Thyroid gland (tissue), 4 donors: ENCODE measurements around the gene MAP1LC3B. TPM values are rescaled to one million over a fixed set of nuclear protein-coding genes. Genes with fewer than 3 reads are reported as not detected.

Experiments
- DNase-seq, 2 donors: peaks; one replicate each; pipeline ENCODE4 v3.0.0-alpha.2; 2019
- H3K27ac ChIP-seq, 3 donors: fragments of 200-600 bp; sonication (generic); 1 replicate in 2 of 3; 2 replicates in 1 of 3; pipeline ENCODE4 v1.5.1; 2016 to 2019; ENCODE audit warnings: mild to moderate bottlenecking in 1 of 3, moderate library complexity in 1 of 3
- H3K27me3 ChIP-seq: fragments of 200-600 bp; sonication (generic); one replicate; pipeline ENCODE4 v1.5.1; 2019
- H3K36me3 ChIP-seq, 2 donors: fragments of 200-600 bp; sonication (generic); one replicate each; pipeline ENCODE4 v1.5.1; 2016 to 2019
- H3K4me1 ChIP-seq, 2 donors: fragments of 200-600 bp; sonication (generic); one replicate each; pipeline ENCODE4 v1.5.1; 2017 to 2019
- H3K4me3 ChIP-seq, 3 donors: fragments of 200-600 bp; sonication (generic); replicated peaks in 1 of 3; 1 replicate in 2 of 3; 2 replicates in 1 of 3; pipeline ENCODE4 v1.5.1; 2016; ENCODE audit warnings: mild to moderate bottlenecking in 1 of 3
- H3K9me3 ChIP-seq: fragments of 200-600 bp; sonication (generic); one replicate; pipeline ENCODE4 v1.5.1; 2017
- POLR2A ChIP-seq, 2 donors: fragments of 450-650 bp; IDR thresholded peaks; one replicate each; pipeline ENCODE4 v1.6.1; 2017; ENCODE audit warnings: antibody characterized with exemption in 2 of 2, mild to moderate bottlenecking in 2 of 2, moderate library complexity in 1 of 2
- WGBS, 2 donors: methylation state at CpG; one replicate each; pipeline ENCODE4 v1.1.5; 2017; 5-methylcytosine and 5-hydroxymethylcytosine counted together
- intact Hi-C: fragments of 100-400 bp; cut with DNase I; formaldehyde crosslinking; loops from one replicate; pipeline ENCODE4 v1.15.1; 2023
- total RNA-seq, 4 donors: library from RNA; depleted of rRNA; stranded (reverse); fragments of >200 nt; gene quantifications; one replicate each; pipeline ENCODE4 v1.2.3, GENCODE V29; 2016
- TF ChIP-seq, protein P1 (sequence below), 6 experiments: fragments of 200-600 bp in 3 of 6; fragments of 450-650 bp in 3 of 6; sonication (generic) in 3 of 6; IDR thresholded peaks; one replicate each; pipeline ENCODE4 v1.5.1; 2016 to 2019; ENCODE audit warnings: antibody characterized with exemption in 6 of 6, mild to moderate bottlenecking in 2 of 6, inconsistent platforms in 1 of 6, moderate library complexity in 1 of 6

The MAP1LC3B gene
- total RNA-seq, 4 donors from 2014 or later, result 51.8 to 84.3 (median 67.3) TPM

DNA sequence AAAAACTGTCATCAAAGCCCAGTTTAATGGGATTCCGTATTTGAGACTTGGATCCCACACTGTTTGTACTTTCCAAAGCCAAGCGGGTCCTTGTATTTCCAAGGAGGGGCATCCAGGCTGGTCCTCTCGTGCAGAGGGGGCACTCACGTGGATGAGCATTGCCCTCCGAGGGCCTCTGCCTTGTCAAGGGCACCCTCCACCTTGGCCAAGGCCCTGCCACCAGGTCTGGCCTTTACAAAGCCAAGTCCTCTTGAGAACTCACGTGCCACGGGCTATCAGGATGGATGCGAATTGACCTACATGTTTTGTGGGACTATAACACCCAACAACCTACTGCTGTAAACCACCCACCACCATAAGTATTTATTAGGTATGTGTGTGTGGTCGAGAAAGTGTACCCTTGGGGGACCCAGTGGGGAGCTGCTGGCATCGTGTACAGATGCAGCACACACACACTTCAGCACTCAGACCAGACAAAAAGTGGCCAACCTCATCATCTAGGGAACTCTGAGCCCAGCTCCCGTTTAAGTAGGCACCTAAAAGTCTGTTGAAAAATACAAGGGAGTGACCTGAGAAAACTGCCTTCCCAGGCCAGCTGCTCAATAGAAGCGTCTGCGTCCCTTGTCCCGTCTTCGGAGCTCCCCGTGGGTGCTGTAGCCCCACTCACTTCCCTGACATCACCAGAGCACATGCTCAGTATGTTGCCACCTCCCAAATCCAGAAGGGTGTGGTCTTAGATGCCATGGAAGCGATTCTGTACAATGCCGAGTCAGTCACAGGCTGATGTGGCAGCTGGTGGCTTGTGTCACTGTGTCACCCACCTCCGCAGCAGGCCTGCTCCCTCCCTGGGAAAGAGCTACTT lies 12.9 kb downstream of the MAP1LC3B start:
- H3K27me3 ChIP-seq, result no peaks in the 10 kb centered on the region
- intact Hi-C loops, result no loop called here
- H3K4me3 ChIP-seq, result no peak overlapping the region
- no peak overlapping the region for H3K27ac ChIP-seq
- peaks cover 0 to 16% of the 10 kb centered on the region in 2 donors for H3K4me1 ChIP-seq
- WGBS, 2 donors, result 88 to 91% methylated on average over 19 of the region's 19 CpGs
- H3K9me3 ChIP-seq, result no peaks in the 10 kb centered on the region
- H3K36me3 ChIP-seq, result peaks cover 29 to 49% of the 10 kb centered on the region in 2 donors
- TF ChIP-seq POLR2A (IDR thresholded peaks at IDR 0.05), result no peak
- TF ChIP-seq, protein P1, sequence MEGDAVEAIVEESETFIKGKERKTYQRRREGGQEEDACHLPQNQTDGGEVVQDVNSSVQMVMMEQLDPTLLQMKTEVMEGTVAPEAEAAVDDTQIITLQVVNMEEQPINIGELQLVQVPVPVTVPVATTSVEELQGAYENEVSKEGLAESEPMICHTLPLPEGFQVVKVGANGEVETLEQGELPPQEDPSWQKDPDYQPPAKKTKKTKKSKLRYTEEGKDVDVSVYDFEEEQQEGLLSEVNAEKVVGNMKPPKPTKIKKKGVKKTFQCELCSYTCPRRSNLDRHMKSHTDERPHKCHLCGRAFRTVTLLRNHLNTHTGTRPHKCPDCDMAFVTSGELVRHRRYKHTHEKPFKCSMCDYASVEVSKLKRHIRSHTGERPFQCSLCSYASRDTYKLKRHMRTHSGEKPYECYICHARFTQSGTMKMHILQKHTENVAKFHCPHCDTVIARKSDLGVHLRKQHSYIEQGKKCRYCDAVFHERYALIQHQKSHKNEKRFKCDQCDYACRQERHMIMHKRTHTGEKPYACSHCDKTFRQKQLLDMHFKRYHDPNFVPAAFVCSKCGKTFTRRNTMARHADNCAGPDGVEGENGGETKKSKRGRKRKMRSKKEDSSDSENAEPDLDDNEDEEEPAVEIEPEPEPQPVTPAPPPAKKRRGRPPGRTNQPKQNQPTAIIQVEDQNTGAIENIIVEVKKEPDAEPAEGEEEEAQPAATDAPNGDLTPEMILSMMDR (IDR thresholded peaks at IDR 0.05), result no peak
- DNase-seq, result no peak

DNA sequence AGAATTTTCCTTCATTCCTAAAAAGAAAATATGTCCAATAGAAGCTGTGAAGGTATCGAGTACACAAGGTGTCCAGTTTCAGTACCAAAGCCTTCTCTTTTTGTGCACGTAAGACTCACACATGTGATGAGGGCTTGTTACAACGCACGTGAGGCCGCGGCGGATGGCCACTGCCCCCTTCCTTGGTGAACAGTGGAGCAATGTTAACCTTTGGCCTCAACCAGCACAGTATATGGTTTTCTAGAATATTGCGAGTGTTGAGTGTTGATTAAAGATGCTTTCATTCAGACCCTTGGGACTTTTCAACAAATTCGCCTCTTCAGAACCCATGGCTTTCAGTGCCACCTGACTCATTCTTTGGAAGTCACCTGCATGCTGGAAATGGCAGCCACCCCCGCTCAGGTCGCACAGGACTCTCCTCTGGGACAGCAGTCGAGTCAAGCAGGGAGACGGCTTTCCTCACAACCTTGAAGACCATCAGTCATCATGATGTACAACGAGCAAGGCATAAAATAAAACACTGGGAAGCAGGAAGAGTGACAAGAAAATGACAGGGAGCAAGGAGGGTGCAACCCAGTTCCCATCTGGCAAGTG lies 14.5 kb downstream of the MAP1LC3B start:
- 91 to 93% methylated on average over 14 of the region's 14 CpGs for WGBS, 2 donors

DNA sequence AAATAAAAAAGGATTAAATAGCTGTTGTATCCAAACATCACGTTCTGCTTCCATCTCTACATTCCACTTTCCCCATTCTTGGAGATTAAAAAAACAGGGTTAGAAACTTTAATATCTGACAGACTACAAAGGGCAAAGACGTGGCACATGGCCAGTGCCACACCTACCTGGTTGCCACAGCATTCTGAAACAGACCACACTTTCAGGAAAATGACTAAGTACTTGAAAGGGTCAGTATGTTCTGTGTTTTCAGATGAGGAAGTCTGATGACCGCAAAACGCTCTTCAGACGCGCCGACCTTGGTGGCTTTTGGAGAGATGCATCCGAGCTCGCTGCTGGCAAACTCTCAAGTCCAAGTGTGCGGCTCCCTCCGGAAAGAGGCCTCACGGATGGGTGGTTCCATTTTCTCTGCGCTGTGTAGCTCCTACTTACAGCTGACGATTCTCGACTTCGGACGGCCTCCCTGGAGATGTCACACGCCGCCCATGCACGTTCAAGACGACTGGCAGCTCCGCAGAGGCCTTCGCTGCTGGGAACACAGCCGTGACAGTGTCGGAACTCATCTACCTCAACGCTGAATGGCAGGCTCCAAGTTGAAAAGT lies 15.5 kb downstream of the MAP1LC3B start:
- peaks cover 56 to 59% of the 10 kb centered on the region in 2 donors for H3K36me3 ChIP-seq

More for the DNA sequence above, 14.5 kb downstream of the MAP1LC3B start:
- TF ChIP-seq POLR2A (IDR thresholded peaks at IDR 0.05), result no peak
- TF ChIP-seq, protein P1 (IDR thresholded peaks at IDR 0.05), result no peak
- Histone ChIP-seq H3K9me3 (no peaks in the 10 kb centered on the region), H3K36me3 (peaks cover 45 to 53% of the 10 kb centered on the region in 2 donors), H3K27me3 (no peaks in the 10 kb centered on the region), H3K4me1 (peaks cover 0 to 16% of the 10 kb centered on the region in 2 donors), H3K4me3 (no peak overlapping the region), H3K27ac (peak overlapping the region; percentile 41 to 67 (median 58))
- no peak for DNase-seq
- intact Hi-C loops, result no loop called here

GRCh38 chr16:87409153-87409552 lies 17.0 kb downstream of the MAP1LC3B start:
- no peak overlapping the region for H3K27ac ChIP-seq
- DNase-seq, result no peak
- 91 to 94% methylated on average over 13 of the region's 13 CpGs for WGBS, 2 donors
- H3K27me3 ChIP-seq, result no peaks in the 10 kb centered on the region
- peaks cover 0 to 16% of the 10 kb centered on the region in 2 donors for H3K4me1 ChIP-seq
- H3K4me3 ChIP-seq, result no peak overlapping the region
- H3K36me3 ChIP-seq, result peaks cover 53 to 57% of the 10 kb centered on the region in 2 donors
- no peaks in the 10 kb centered on the region for H3K9me3 ChIP-seq
- TF ChIP-seq, protein P1 (IDR thresholded peaks at IDR 0.05), result no peak
- TF ChIP-seq POLR2A (IDR thresholded peaks at IDR 0.05), result no peak
- intact Hi-C loops, result no loop called here

More for the DNA sequence above, 15.5 kb downstream of the MAP1LC3B start:
- Histone ChIP-seq H3K27ac (peak overlapping the region; percentile 55 to 90 (median 83)), H3K27me3 (no peaks in the 10 kb centered on the region), H3K9me3 (no peaks in the 10 kb centered on the region), H3K4me3 (no peak overlapping the region), H3K4me1 (peaks cover 0 to 16% of the 10 kb centered on the region in 2 donors)
- DNase-seq, result peak; percentile 95 to 96
- intact Hi-C loops, result no loop called here
- TF ChIP-seq, protein P1 (IDR thresholded peaks at IDR 0.05), result no peak
- TF ChIP-seq POLR2A (IDR thresholded peaks at IDR 0.05), result peak in 1 of 2 donors; percentile 31
- 45 to 60% methylated on average over 21 to 26 of the region's 26 CpGs for WGBS, 2 donors
